Articular chondrocyte of knee joint (primary cell): ENCODE measurements around the gene DEDD. TPM values are rescaled to one million over a fixed set of nuclear protein-coding genes. Genes with fewer than 3 reads are reported as not detected.

Source experiments
- small RNA-seq: library from RNA; depleted of rRNA; stranded (forward); fragments of <200 nt; gene quantifications from one replicate; pipeline ENCODE3, GENCODE V24; 2012
- total RNA-seq: library from RNA; depleted of rRNA; stranded (reverse); fragments of >200 nt; gene quantifications from 2 replicates; pipeline ENCODE4 v1.2.3, GENCODE V29; 2012

The DEDD gene
- total RNA-seq: 28.6 and 33.5 TPM in 2 replicates

GRCh38 chr1:161132410-161133219 is at the start of gene DEDD:
Gene DEDD, minus strand, starts transcription at chr1:161132667. Its CDS starts 8,205 bp downstream, at chr1:161124462.

GRCh38 chr1:161177112-161177935 is 44.9 kb upstream of the DEDD start, which contains the start of gene B4GALT3:
Gene B4GALT3, minus strand, starts transcription at chr1:161177507. Its CDS starts 1,447 bp downstream, at chr1:161176060.

DNA sequence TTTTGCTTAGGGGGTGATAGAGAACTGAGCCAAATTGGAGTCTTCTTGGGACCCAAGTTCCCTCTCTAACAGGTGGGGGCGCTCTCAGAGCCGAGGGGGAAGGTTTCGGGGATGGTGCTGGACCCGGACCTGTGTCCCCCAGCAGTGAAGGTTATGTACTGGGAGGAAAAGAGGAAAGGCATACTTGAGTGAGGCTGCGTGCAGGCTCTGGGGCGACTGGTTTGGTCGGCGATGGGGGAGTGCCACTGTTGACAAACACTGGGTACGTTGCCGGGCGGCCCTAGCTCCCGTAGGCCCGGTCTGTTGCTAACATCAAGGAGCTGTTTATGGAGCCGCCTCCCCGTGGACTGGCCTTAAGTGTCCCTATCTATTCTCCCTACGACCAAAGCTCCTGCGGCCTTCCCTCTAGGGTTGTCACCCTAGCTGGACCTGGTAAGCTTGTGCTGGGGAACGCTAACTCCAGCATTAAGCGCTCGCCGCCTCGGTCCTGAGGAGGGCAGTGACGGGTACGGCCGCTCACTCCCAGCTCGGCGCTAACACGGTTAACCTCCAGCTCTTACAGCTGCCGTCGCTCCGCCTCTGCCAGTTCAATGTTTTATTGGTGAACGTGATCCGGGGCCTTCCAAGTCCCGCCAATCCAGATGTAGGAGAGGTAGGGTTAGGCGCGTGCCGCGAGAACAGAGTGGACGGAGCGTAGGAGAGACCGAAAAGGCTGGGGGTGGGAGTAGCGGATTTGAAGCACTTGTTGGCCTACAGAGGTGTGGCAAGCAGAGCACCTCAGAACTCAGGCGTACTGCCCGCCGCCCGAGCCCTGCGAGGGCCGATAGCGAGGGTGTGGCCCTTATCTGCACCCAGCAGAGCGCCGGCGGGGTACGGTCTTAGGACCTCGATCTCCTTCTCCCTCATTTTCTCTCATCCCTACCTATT is 33.5 kb upstream of the DEDD start, which contains the start of gene PPOX:
PPOX (plus strand) TSS at position 685 of the 927 bp plus-strand sequence. CDS start 422 bp downstream, outside the sequence.

DNA sequence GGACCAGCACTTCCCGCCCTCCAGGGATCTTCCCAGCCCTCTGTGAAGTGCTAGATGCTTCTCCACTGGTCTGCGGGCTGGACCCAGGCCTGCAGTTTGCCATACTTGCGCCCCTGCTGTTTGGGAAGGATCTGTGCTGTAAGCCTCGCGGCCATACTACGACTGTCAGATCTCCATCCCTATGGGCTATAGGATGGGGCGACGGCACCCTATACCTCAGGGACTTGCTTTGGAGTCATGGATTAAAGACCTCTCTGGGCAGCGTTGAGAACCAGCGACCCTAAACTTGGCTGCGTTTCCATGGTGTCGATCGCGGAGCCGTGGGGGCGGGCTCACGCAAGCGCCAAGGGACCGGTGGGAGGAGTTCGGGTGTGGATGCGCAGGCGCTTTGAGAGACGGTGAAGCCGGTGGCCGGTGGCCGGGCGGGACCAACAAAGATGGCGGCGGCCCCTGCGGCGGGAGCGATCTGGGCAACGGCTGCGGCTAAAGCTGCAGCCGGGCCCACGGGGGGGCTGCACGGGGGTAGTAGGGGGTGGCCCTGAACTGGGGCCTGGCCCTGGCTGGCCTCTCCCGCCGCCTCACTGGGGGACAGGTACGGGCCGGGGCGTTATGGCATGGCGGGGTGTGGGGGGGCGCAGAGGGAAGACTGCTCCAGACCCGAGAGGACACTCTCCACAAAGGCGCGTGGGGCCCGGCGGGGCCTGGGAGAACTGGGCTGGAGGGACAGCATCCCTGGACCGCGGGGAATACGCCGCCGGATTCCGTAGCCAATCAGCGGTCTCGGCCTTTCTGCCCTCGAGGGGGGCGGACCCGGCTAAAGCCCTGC is 26.8 kb upstream of the DEDD start, which contains the start of gene USP21:
USP21 (plus strand) TSS at position 414 of the 826 bp plus-strand sequence. CDS start 1,141 bp downstream, outside the sequence.

DNA sequence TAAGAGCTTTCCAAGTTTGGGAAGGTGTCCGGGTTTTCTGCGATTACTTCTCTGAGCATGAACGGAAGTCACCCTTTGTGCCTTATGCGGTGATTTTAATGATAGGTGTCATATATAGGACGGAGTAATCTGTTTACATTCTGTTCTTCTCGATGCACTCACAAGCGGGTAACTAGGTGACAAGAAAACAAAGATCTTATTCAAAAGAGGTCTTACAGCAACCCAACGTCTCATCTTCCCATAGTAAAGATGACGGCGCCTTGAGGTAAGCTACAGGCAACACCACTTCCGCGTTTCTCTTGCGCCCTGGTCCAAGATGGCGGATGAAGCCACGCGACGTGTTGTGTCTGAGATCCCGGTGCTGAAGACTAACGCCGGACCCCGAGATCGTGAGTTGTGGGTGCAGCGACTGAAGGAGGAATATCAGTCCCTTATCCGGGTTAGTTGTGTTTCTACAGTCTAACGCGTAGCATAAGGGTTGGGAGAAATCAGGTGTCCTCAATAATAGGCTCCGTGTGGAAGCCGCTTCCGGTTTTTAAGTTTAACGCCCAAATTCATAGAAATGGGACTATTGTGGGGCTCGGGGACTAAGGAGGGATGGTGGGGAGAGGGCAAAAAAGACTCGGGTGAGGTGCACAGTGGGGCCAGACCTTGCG is 21.3 kb upstream of the DEDD start, which contains the start of gene UFC1:
UFC1 (plus strand) TSS at position 297 of the 656 bp plus-strand sequence; CDS start at position 317, 20 bp downstream.

DNA sequence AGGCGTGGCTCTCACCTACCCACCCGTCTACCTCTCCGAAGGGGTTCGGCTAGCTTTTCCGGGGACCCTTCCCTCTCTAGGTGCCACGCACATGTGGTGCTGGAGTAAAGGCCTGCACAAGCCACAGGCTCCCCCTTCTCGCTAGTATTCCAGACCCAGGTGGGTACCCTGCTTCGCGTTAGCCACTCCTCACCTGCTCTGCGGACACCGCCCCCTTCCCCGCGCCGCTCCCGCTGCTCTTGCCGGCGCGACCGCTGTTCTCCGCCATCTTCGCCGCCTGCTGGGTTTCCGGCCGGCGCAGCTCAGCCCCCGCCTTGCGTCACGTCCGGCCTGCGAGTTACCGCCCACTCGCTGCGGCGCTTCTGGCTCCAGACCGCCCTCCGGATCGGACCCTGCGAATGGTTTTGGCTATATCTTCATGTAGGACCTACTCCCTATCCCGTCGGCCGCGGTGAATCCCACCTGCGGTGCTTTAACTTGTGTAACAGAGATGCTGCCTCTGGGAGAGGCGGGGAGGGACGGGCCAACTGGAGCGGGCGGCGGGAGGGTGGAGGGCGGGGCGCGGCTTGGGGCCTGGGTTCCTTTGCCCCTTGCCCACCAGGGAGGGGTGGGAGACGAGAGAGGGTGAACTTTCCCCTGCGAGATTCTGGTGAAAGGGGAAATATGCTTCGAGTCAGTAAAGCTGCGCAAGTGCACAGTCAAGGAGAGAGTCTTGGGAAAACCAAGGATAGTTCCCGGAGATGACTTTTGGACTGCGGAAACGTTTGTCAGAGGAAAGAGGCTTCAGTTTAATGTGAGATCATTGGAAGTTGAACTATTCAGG is 14.5 kb downstream of the DEDD start, which contains the start of the genes NIT1 and PFDN2:
NIT1 (plus strand) TSS at position 347 of the 823 bp plus-strand sequence; CDS start at position 419, 72 bp downstream.
PFDN2 (minus strand) TSS at position 279 of the 823 bp plus-strand sequence; CDS start at position 268, 11 bp downstream.

DNA sequence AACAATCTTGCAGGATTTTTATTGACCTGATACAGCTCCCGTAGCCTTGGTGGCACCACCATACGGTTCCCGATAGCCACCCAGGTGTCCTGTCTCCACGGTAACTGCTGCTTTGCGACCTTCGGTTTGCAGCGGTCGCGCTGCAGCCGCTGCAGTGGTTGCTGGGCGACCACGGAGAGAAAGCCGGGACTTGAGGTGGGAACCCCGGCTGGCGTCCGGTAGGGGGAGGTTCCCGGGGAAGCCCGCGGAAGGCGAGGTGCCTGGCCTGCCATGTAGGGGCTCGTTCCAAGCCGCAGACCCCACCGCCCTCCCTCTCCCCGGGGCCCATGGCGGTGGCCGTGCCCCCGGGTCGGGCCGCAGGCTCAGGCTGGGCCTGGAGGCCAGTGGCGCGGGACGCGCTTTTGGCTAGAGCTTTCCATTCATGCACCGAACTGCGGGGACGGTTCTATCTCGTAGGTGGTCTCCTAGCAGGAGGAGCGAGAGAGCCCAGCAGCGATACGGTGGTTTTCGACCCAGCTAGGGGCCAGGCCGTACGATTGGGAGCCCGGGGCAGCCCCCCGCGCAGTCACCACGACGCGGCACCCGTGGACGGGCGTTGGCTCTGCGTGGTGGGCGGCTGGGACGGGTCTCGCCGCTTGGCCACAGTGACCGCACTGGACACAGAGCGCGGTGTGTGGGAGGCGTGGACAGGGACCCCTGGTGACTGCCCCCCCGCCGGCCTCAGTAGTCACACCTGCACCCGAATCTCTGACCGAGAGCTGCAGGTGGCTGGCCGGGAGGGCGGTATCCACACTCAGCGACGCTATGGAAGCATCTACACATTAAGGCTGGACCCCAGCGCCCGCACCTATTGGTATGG is 34.0 kb downstream of the DEDD start, which contains the start of gene KLHDC9:
KLHDC9 (plus strand) TSS at position 152 of the 859 bp plus-strand sequence; CDS start at position 327, 175 bp downstream.

DNA sequence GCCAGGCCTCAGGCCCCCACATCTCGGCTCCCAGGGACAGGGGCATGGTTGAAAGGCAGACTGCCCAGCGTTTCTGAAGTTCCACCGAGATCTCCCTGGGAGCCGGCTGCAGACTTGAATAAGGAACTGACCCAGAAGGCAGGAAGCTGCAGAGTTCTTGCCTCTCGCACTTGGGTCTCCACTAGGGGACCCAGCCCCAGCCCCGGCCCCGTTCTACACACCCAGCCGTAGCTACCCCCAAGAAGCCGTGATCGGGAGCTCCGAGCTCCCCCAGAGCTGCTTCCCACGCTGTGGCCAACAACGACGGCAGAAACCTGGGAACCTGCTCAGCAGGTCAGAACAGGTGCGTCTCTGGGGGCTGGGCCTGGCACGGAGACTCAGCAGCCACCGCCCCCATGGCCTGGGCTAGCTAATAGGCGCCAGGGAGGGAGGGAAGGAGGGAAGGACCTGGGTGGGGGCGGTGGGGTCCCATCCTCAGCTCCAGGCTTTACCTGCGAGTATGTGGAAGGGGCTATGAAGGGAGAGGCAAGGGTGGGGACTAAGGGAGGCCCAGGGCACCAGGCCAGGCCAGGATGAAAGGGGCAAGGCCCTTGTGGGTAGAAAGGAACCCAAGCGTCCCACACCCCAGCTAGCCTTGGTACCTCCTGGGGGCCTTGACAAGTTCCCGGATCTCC is 43.1 kb downstream of the DEDD start, which contains the start of gene NECTIN4:
NECTIN4 (minus strand) TSS at position 308 of the 674 bp plus-strand sequence; CDS start at position 46, 262 bp downstream.

Small RNA genes lying within 50 kb of the gene (small RNA-seq; reads per million reads assigned to genes)
- not detected for gene RF01225

Other genes starting within 250 kb of the DEDD start
- not detected in 2 replicates for gene ITLN1, start 247.5 kb downstream of the DEDD start, total RNA-seq
- not detected in 2 replicates for gene ITLN2, start 177.9 kb downstream of the DEDD start, total RNA-seq
- 0.78 and 0.86 TPM in 2 replicates for gene F11R, start 111.5 kb downstream of the DEDD start, total RNA-seq
- gene TSTD1, start 93.7 kb downstream of the DEDD start, total RNA-seq: 5.6 and 6.1 TPM in 2 replicates
- 45.6 and 49.1 TPM in 2 replicates for gene USF1, start 86.7 kb downstream of the DEDD start, total RNA-seq
- under 0.01 TPM in 1 of 2 replicates, not detected in the other for gene ARHGAP30, start 62.8 kb downstream of the DEDD start, total RNA-seq
- 0.13 TPM in 1 of 2 replicates, not detected in the other for gene NECTIN4, start 43.1 kb downstream of the DEDD start, total RNA-seq
- 1.4 TPM in 2 replicates for gene KLHDC9, start 34.3 kb downstream of the DEDD start, total RNA-seq
- gene PFDN2, start 14.6 kb downstream of the DEDD start, total RNA-seq: 22.2 and 23.6 TPM in 2 replicates
- 19.1 and 21.4 TPM in 2 replicates for gene NIT1, start 14.6 kb downstream of the DEDD start, total RNA-seq
- 133 TPM in 2 replicates for gene UFC1, start 21.3 kb upstream of the DEDD start, total RNA-seq
- 5.4 and 5.7 TPM in 2 replicates for gene USP21, start 26.8 kb upstream of the DEDD start, total RNA-seq
- gene PPOX, start 33.8 kb upstream of the DEDD start, total RNA-seq: 6.8 and 10.2 TPM in 2 replicates
- 11.2 and 16.2 TPM in 2 replicates for gene B4GALT3, start 44.8 kb upstream of the DEDD start, total RNA-seq
- 0.43 and 0.52 TPM in 2 replicates for gene ADAMTS4, start 66.4 kb upstream of the DEDD start, total RNA-seq
- gene NDUFS2, start 69.7 kb upstream of the DEDD start, total RNA-seq: 63.6 and 75.3 TPM in 2 replicates
- not detected in 2 replicates for gene FCER1G, start 82.6 kb upstream of the DEDD start, total RNA-seq
- not detected in 2 replicates for gene APOA2, start 91.0 kb upstream of the DEDD start, total RNA-seq
- 7.5 and 9.4 TPM in 2 replicates for gene TOMM40L, start 93.4 kb upstream of the DEDD start, total RNA-seq
- gene NR1I3, start 105.5 kb upstream of the DEDD start, total RNA-seq: not detected in 2 replicates
- not detected in 2 replicates for gene PCP4L1, start 126.1 kb upstream of the DEDD start, total RNA-seq
- 0.65 and 1.8 TPM in 2 replicates for gene MPZ, start 177.3 kb upstream of the DEDD start, total RNA-seq
- gene SDHC, start 181.7 kb upstream of the DEDD start, total RNA-seq: 24.7 and 61.3 TPM in 2 replicates
- gene CFAP126, start 235.2 kb upstream of the DEDD start, total RNA-seq: not detected in 2 replicates